ENCODE measurements around the gene TTC23.
A peak's percentile ranks its signal among the peaks of the same experiment; 100 is the strongest.
"Not testable (repeated sequence)": the region's sequence is repeated elsewhere in the genome, so short reads cannot be mapped to it uniquely, and the experiment has no call there.

The TTC23 gene

GRCh38 chr15:99250001-99250400, 620 bp upstream of the TTC23 start:
- DNase-seq (ENCODE audit: low spot score), result no peak

- DNase-seq (ENCODE audit: low spot score), result no peak
Measured at GRCh38 chr15:99248000-99248715, 1.2 kb downstream of the TTC23 start.

- no peak for DNase-seq (ENCODE audit: low spot score)
Measured at GRCh38 chr15:99247062-99247461, 2.3 kb downstream of the TTC23 start.

GRCh38 chr15:99244306-99244705, 5.1 kb downstream of the TTC23 start:
- DNase-seq (ENCODE audit: low spot score), result no peak

GRCh38 chr15:99241752-99242151, 7.6 kb downstream of the TTC23 start:
- no peak for DNase-seq (ENCODE audit: low spot score)

- no peak for DNase-seq (ENCODE audit: low spot score)
Measured at GRCh38 chr15:99239545-99240198, 9.7 kb downstream of the TTC23 start.

GRCh38 chr15:99238849-99239248, 10.5 kb downstream of the TTC23 start:
- no peak for DNase-seq (ENCODE audit: low spot score)

- DNase-seq (ENCODE audit: low spot score), result not testable (repeated sequence)
Measured at GRCh38 chr15:99234160-99234559, 15.2 kb downstream of the TTC23 start.

- no peak for DNase-seq (ENCODE audit: low spot score)
Measured at GRCh38 chr15:99232740-99233139, 16.6 kb downstream of the TTC23 start.

- DNase-seq (ENCODE audit: low spot score), result no peak
Measured at GRCh38 chr15:99230867-99231266, 18.5 kb downstream of the TTC23 start.

GRCh38 chr15:99228120-99228770, 21.1 kb downstream of the TTC23 start:
- DNase-seq (ENCODE audit: low spot score), result no peak

GRCh38 chr15:99226802-99227201, 22.6 kb downstream of the TTC23 start:
- DNase-seq (ENCODE audit: low spot score), result no peak

- no peak for DNase-seq (ENCODE audit: low spot score)
Measured at GRCh38 chr15:99224372-99225214, 24.8 kb downstream of the TTC23 start.

GRCh38 chr15:99213187-99213811, 36.1 kb downstream of the TTC23 start:
- DNase-seq (ENCODE audit: low spot score), result peak; percentile 69

GRCh38 chr15:99212406-99212805, 37.0 kb downstream of the TTC23 start:
- no peak for DNase-seq (ENCODE audit: low spot score)

GRCh38 chr15:99211926-99212325, 37.5 kb downstream of the TTC23 start:
- DNase-seq (ENCODE audit: low spot score), result no peak

- DNase-seq (ENCODE audit: low spot score), result no peak
Measured at GRCh38 chr15:99210334-99210733, 39.0 kb downstream of the TTC23 start.

- DNase-seq (ENCODE audit: low spot score), result no peak
Measured at GRCh38 chr15:99209326-99209725, 40.1 kb downstream of the TTC23 start.

- no peak for DNase-seq (ENCODE audit: low spot score)
Measured at GRCh38 chr15:99207672-99208071, 41.7 kb downstream of the TTC23 start.

GRCh38 chr15:99202176-99202552, 47.2 kb downstream of the TTC23 start:
- no peak for DNase-seq (ENCODE audit: low spot score)

- DNase-seq (ENCODE audit: low spot score), result no peak
Measured at GRCh38 chr15:99201408-99202175, 47.8 kb downstream of the TTC23 start.

Data from iPS-NIHi11 (cell line).